IMR-90 (cell line): ENCODE measurements around the gene FAM124A. TPM values are rescaled to one million over a fixed set of nuclear protein-coding genes. Genes with fewer than 3 reads are reported as not detected.
A peak's percentile ranks its signal among the peaks of the same experiment; 100 is the strongest.

ENCODE experiments used
- ATAC-seq: fragments of 200-7000 bp; cut with Tn5 transposase; 2 replicates; pipeline ENCODE4 v1.9.1; 2020; ENCODE audit warnings: low read depth, mild to moderate bottlenecking, moderate library complexity
- BruUV-seq: library from RNA; stranded (reverse); fragments of 400-500 nt; replicated peaks from 2 replicates; lab custom pipeline; 2021; lab: Mats Ljungman, UMichigan
- CTCF ChIA-PET: fragments of 300-600 bp; formaldehyde crosslinking; extraction: SDS; loops from one replicate; lab custom pipeline; 2021; ENCODE audit warnings: antibody characterized with exemption; lab: Yijun Ruan, JAX
- POLR2A ChIA-PET: fragments of 300-600 bp; sonication (Branson Sonifier 250); formaldehyde crosslinking; loops from one replicate; lab custom pipeline; 2022; ENCODE audit warnings: antibody characterized with exemption; ENCODE audit not compliant: unreplicated experiment; lab: Charles Lee
- DNase-seq: peaks from one replicate; pipeline ENCODE4 v3.0.0; 2013
- H2AFZ ChIP-seq: replicated peaks from 2 replicates; pipeline ENCODE3; 2013; ENCODE audit warnings: low read length, mild to moderate bottlenecking; ENCODE audit not compliant: poor library complexity
- H2AK5ac ChIP-seq: 2 replicates; pipeline ENCODE4 v1.6.1; 2013; ENCODE audit warnings: low read depth, low read length, inconsistent platforms
- H2AK9ac ChIP-seq: replicated peaks from 2 replicates; pipeline ENCODE3; 2013; ENCODE audit warnings: mild to moderate bottlenecking, low read depth, low read length, moderate library complexity; ENCODE audit not compliant: poor library complexity
- H2BK120ac ChIP-seq: 2 replicates; pipeline ENCODE4 v1.6.1; 2013; ENCODE audit warnings: low read depth, low read length, inconsistent platforms
- H2BK15ac ChIP-seq: 3 replicates; pipeline ENCODE4 v1.6.1; 2013; ENCODE audit warnings: low read depth, low read length, inconsistent platforms
- H2BK20ac ChIP-seq: 2 replicates; pipeline ENCODE4 v1.6.1; 2013; ENCODE audit warnings: low read depth, mild to moderate bottlenecking, inconsistent platforms, low read length, moderate library complexity
- H2BK5ac ChIP-seq: 2 replicates; pipeline ENCODE4 v1.6.1; 2013; ENCODE audit warnings: mild to moderate bottlenecking, low read depth, low read length, inconsistent platforms; ENCODE audit not compliant: poor library complexity, severe bottlenecking
- H3K14ac ChIP-seq: replicated peaks from 2 replicates; pipeline ENCODE4 v1.6.1; 2013; ENCODE audit warnings: low read depth, low read length, inconsistent platforms
- H3K18ac ChIP-seq: 2 replicates; pipeline ENCODE4 v1.6.1; 2013; ENCODE audit warnings: low read depth, low read length, control low read depth
- H3K23ac ChIP-seq: 2 replicates; pipeline ENCODE4 v1.6.1; 2013; ENCODE audit warnings: low read depth, low read length, inconsistent platforms
- H3K27ac ChIP-seq: 2 replicates; pipeline ENCODE4 v1.5.1; 2013; ENCODE audit warnings: mild to moderate bottlenecking, control low read depth, low read length; ENCODE audit not compliant: insufficient read depth
- H3K27me3 ChIP-seq: 2 replicates; pipeline ENCODE4 v1.6.1; 2013; ENCODE audit warnings: low read length; ENCODE audit not compliant: control insufficient read depth, insufficient read depth
- H3K36me3 ChIP-seq: 2 replicates; pipeline ENCODE4 v1.6.1; 2013; ENCODE audit warnings: low read length, mixed read lengths; ENCODE audit not compliant: control insufficient read depth, insufficient read depth
- H3K4ac ChIP-seq: 2 replicates; pipeline ENCODE4 v1.6.1; 2013; ENCODE audit warnings: low read depth, low read length, inconsistent platforms
- H3K4me1 ChIP-seq: 2 replicates; pipeline ENCODE4 v1.6.1; 2013; ENCODE audit warnings: low read length, mixed read lengths; ENCODE audit not compliant: control insufficient read depth, insufficient read depth
- H3K4me2 ChIP-seq: 2 replicates; pipeline ENCODE4 v1.6.1; 2013; ENCODE audit warnings: low read depth, mild to moderate bottlenecking, control low read depth, low read length, moderate library complexity
- H3K4me3 ChIP-seq: 2 replicates; pipeline ENCODE4 v1.5.1; 2013; ENCODE audit warnings: low read depth, mild to moderate bottlenecking, control low read depth, low read length, moderate library complexity; ENCODE audit not compliant: insufficient read depth
- H3K56ac ChIP-seq: 2 replicates; pipeline ENCODE4 v1.6.1; 2013; ENCODE audit warnings: low read length, inconsistent platforms; ENCODE audit not compliant: insufficient read depth; ENCODE audit errors: extremely low read depth
- H3K79me1 ChIP-seq, 2 experiments: 2 replicates each; pipeline ENCODE4 v1.6.1; 2013; ENCODE audit warnings: low read length in 2 of 2, inconsistent platforms in 1 of 2, low read depth in 1 of 2
- H3K9ac ChIP-seq: 2 replicates; pipeline ENCODE4 v1.6.1; 2013; ENCODE audit warnings: low read depth, low read length, control low read depth
- H3K9me1 ChIP-seq: 2 replicates; pipeline ENCODE4 v1.6.1; 2013; ENCODE audit warnings: low read length, inconsistent platforms; ENCODE audit not compliant: insufficient read depth
- H3K9me3 ChIP-seq: 2 replicates; pipeline ENCODE4 v1.6.1; 2013; ENCODE audit warnings: low read length; ENCODE audit not compliant: control insufficient read depth, insufficient read depth
- H4K20me1 ChIP-seq: 2 replicates; pipeline ENCODE4 v1.6.1; 2013; ENCODE audit warnings: low read length, inconsistent platforms; ENCODE audit not compliant: insufficient read depth
- H4K5ac ChIP-seq: 2 replicates; pipeline ENCODE4 v1.6.1; 2013; ENCODE audit warnings: mild to moderate bottlenecking, low read depth, low read length, control low read depth
- H4K8ac ChIP-seq, 2 experiments: 2 replicates each; pipeline ENCODE4 v1.6.1; 2013; ENCODE audit warnings: low read depth in 2 of 2, low read length in 2 of 2, control low read depth in 1 of 2, inconsistent platforms in 1 of 2
- H4K91ac ChIP-seq: 2 replicates; pipeline ENCODE4 v1.6.1; 2013; ENCODE audit warnings: low read depth, low read length, inconsistent platforms; ENCODE audit not compliant: insufficient read depth
- BHLHE40 ChIP-seq: fragments of 150-350 bp; IDR thresholded peaks from 2 replicates; pipeline ENCODE4 v1.6.1; 2016; ENCODE audit warnings: mild to moderate bottlenecking, low read depth, low read length
- CEBPB ChIP-seq: IDR thresholded peaks from 2 replicates; pipeline ENCODE4 v1.6.1; 2012; ENCODE audit warnings: low read depth, low read length, improper control_type of control experiment
- CHD1 ChIP-seq: IDR thresholded peaks from 2 replicates; pipeline ENCODE4 v1.6.1; 2012; ENCODE audit warnings: low read depth, low read length, improper control_type of control experiment
- CTCF ChIP-seq: conservative IDR thresholded peaks from 2 replicates; pipeline ENCODE4 v1.5.1; 2012; ENCODE audit warnings: mild to moderate bottlenecking, low read depth, low read length, improper control_type of control experiment
- ELK1 ChIP-seq: fragments of 150-350 bp; IDR thresholded peaks from 2 replicates; pipeline ENCODE4 v1.6.1; 2016; ENCODE audit warnings: low read depth, mild to moderate bottlenecking, low read length, moderate library complexity, borderline replicate concordance
- FOS ChIP-seq: fragments of 150-350 bp; IDR thresholded peaks from 2 replicates; pipeline ENCODE4 v1.6.1; 2016; ENCODE audit warnings: low read depth, low read length
- MAFK ChIP-seq: IDR thresholded peaks from 2 replicates; pipeline ENCODE4 v1.6.1; 2012; ENCODE audit warnings: low read depth, low read length, improper control_type of control experiment
- MAZ ChIP-seq: IDR thresholded peaks from 2 replicates; pipeline ENCODE4 v1.6.1; 2012; ENCODE audit warnings: low read depth, mild to moderate bottlenecking, low read length, improper control_type of control experiment, moderate library complexity, borderline replicate concordance
- MXI1 ChIP-seq: IDR thresholded peaks from 2 replicates; pipeline ENCODE4 v1.6.1; 2012; ENCODE audit warnings: low read depth, mild to moderate bottlenecking, low read length, moderate library complexity, borderline replicate concordance
- NFE2L2 ChIP-seq: fragments of 150-350 bp; IDR thresholded peaks from 2 replicates; pipeline ENCODE4 v1.6.1; 2016; ENCODE audit warnings: low read depth, mild to moderate bottlenecking, low read length
- POLR2A ChIP-seq: IDR thresholded peaks from 2 replicates; pipeline ENCODE4 v1.6.1; 2012; ENCODE audit warnings: mild to moderate bottlenecking, low read depth, low read length
- RAD21 ChIP-seq: IDR thresholded peaks from 2 replicates; pipeline ENCODE4 v1.6.1; 2012; ENCODE audit warnings: low read length, improper control_type of control experiment
- RCOR1 ChIP-seq: IDR thresholded peaks from 2 replicates; pipeline ENCODE4 v1.6.1; 2012; ENCODE audit warnings: mild to moderate bottlenecking, low read length, improper control_type of control experiment; ENCODE audit not compliant: insufficient replicate concordance
- RFX5 ChIP-seq: IDR thresholded peaks from 2 replicates; pipeline ENCODE4 v1.8.0; 2012; ENCODE audit warnings: low read depth, mild to moderate bottlenecking, low read length, moderate library complexity
- SMC3 ChIP-seq: fragments of 150-350 bp; IDR thresholded peaks from 2 replicates; pipeline ENCODE4 v1.6.1; 2016; ENCODE audit warnings: low read depth, mild to moderate bottlenecking, antibody characterized with exemption, low read length, moderate library complexity
- USF2 ChIP-seq: fragments of 150-350 bp; IDR thresholded peaks from 2 replicates; pipeline ENCODE4 v1.6.1; 2017; ENCODE audit warnings: mild to moderate bottlenecking, antibody characterized with exemption, low read length, low read depth
- WGBS, 2 experiments: methylation state at CpG; one replicate each; pipeline versions ENCODE4 v1.1.5 to v1.1.7; 2013; ENCODE audit warnings: missing lambda C conversion rate in 2 of 2; ENCODE audit not compliant: insufficient read length in 1 of 2; ENCODE audit errors: extremely low coverage in 2 of 2; 5-methylcytosine and 5-hydroxymethylcytosine counted together
- dilution Hi-C: fragments of 300-500 bp; cut with HindIII; formaldehyde crosslinking; loops from one replicate; pipeline ENCODE4 v1.14.3; 2018; ENCODE audit warnings: low sequenced_read_pairs; ENCODE audit not compliant: unreplicated experiment
- in situ Hi-C: fragments of 300-500 bp; cut with MboI; formaldehyde crosslinking; loops from 3 replicates; pipeline ENCODE4 v1.14.3; 2019; ENCODE audit warnings: low sequenced_read_pairs, inconsistent platforms, mixed read lengths
- intact Hi-C: fragments of 100-400 bp; cut with micrococcal nuclease; formaldehyde crosslinking; loops from 2 replicates; pipeline ENCODE4 v1.10.0; 2022
- polyA plus RNA-seq, 3 experiments: library from polyadenylated mRNA; depleted of rRNA; stranded (reverse); fragments of >200 nt; gene quantifications; 2 replicates each; pipeline ENCODE4 v1.2.3, GENCODE V29; 2012; ENCODE audit warnings: low replicate concordance in 1 of 3
- total RNA-seq: library from RNA; depleted of rRNA; stranded (reverse); fragments of >200 nt; gene quantifications from 2 replicates; pipeline ENCODE4 v1.2.3, GENCODE V29; 2012

The FAM124A gene
- total and polyA plus RNA-seq, 2 of the 4 experiments (the other 2 are of a cell fraction): 0.03 TPM; not detected in 1

GRCh38 chr13:51278426-51279130, 56.4 kb downstream of the FAM124A start:
- no peak overlapping the region for H3K9ac ChIP-seq
- no peaks in the 10 kb centered on the region for H3K36me3 ChIP-seq
- H3K4ac ChIP-seq: no peak overlapping the region
- H4K20me1 ChIP-seq: no peaks in the 10 kb centered on the region
- WGBS, 2 experiments: 86% methylated on average over 2 of the region's 9 CpGs; no CpG with 5 or more reads in 1 of the 2 experiments
- ChIA-PET POLR2A (no interaction called here), CTCF (interaction anchor here (0.5 to 1.7 kb wide), 2 partner anchors 8 to 11 kb away, joined by 5 to 8 read pairs; no protein-coding TSS in a partner anchor)
- DNase-seq (no peak), ATAC-seq (no peak)
- H3K4me3 ChIP-seq: no peak overlapping the region
- no peaks in the 10 kb centered on the region for H3K79me1 ChIP-seq
- peaks cover 20% of the 10 kb centered on the region for H3K27me3 ChIP-seq
- H2AK9ac ChIP-seq: no peak overlapping the region
- H3K56ac ChIP-seq: no peak overlapping the region
- H4K5ac ChIP-seq: no peak overlapping the region
- no TSS peak for BruUV-seq
- no peaks in the 10 kb centered on the region for H3K4me1 ChIP-seq
- H3K9me1 ChIP-seq: no peaks in the 10 kb centered on the region
- no peaks in the 10 kb centered on the region for H3K9me3 ChIP-seq
- no peak overlapping the region for H2BK5ac ChIP-seq
- no peak overlapping the region for H2BK20ac ChIP-seq
- H2AK5ac ChIP-seq: no peak overlapping the region
- H4K8ac ChIP-seq: no peak overlapping the region
- H2AFZ ChIP-seq: peak overlapping the region; percentile 3
- H3K14ac ChIP-seq: no peak overlapping the region
- intact Hi-C loops: no loop called here
- no peak overlapping the region for H3K23ac ChIP-seq
- no peak for TF ChIP-seq CHD1
- no peak for TF ChIP-seq FOS
- TF ChIP-seq RCOR1: no peak
- no peak for TF ChIP-seq NFE2L2
- TF ChIP-seq MAZ: no peak
- TF ChIP-seq MAFK: no peak
- TF ChIP-seq RAD21: no peak
- no peak for TF ChIP-seq BHLHE40
- TF ChIP-seq USF2: no peak
- no peak for TF ChIP-seq ELK1
- TF ChIP-seq CTCF: no peak
- TF ChIP-seq RFX5: no peak
- no peak for TF ChIP-seq SMC3
- TF ChIP-seq POLR2A: no peak
- TF ChIP-seq MXI1: no peak
- TF ChIP-seq CEBPB: no peak
- no peak overlapping the region for H3K4me2 ChIP-seq
- no peak overlapping the region for H2BK120ac ChIP-seq
- in situ Hi-C loops: no loop called here
- H2BK15ac ChIP-seq: no peak overlapping the region
- no peak overlapping the region for H3K18ac ChIP-seq
- dilution Hi-C loops: no loop called here
- H3K27ac ChIP-seq: no peak overlapping the region
- H4K91ac ChIP-seq: no peak overlapping the region
